ENCODE measurements around the gene WDR76.

WDR76 gene

GRCh38 chr15:43879386-43880355, 52.9 kb downstream of the WDR76 start:
- no peak for DNase-seq

- no peak for DNase-seq
Measured at GRCh38 chr15:43880406-43881194, 53.8 kb downstream of the WDR76 start.

- no peak for DNase-seq
Measured at GRCh38 chr15:43881245-43881644, 54.4 kb downstream of the WDR76 start.

- DNase-seq, result no peak
Measured at GRCh38 chr15:43881944-43882343, 55.1 kb downstream of the WDR76 start.

- DNase-seq, result no peak
Measured at GRCh38 chr15:43883571-43883970, 56.8 kb downstream of the WDR76 start.

GRCh38 chr15:43886558-43886957, 59.8 kb downstream of the WDR76 start:
- no peak for DNase-seq

GRCh38 chr15:43887901-43888300, 61.1 kb downstream of the WDR76 start:
- no peak for DNase-seq

GRCh38 chr15:43889042-43889441, 62.2 kb downstream of the WDR76 start:
- DNase-seq, result no peak

GRCh38 chr15:43893956-43894355, 67.2 kb downstream of the WDR76 start:
- no peak for DNase-seq

GRCh38 chr15:43895586-43895985, 68.8 kb downstream of the WDR76 start:
- DNase-seq, result no peak

GRCh38 chr15:43896543-43896942, 69.7 kb downstream of the WDR76 start:
- DNase-seq, result no peak

GRCh38 chr15:43898891-43899290, 72.1 kb downstream of the WDR76 start:
- DNase-seq, result no peak

- DNase-seq, result no peak
Measured at GRCh38 chr15:43899928-43900327, 73.1 kb downstream of the WDR76 start.

- no peak for DNase-seq
Measured at GRCh38 chr15:43900996-43901395, 74.2 kb downstream of the WDR76 start.

- no peak for DNase-seq
Measured at GRCh38 chr15:43901495-43901894, 74.7 kb downstream of the WDR76 start.

- peak; percentile 63 for DNase-seq
Measured at GRCh38 chr15:43903864-43904290, 77.1 kb downstream of the WDR76 start.

GRCh38 chr15:43905755-43906154, 79.0 kb downstream of the WDR76 start:
- no peak for DNase-seq

GRCh38 chr15:43908516-43909050, 81.8 kb downstream of the WDR76 start:
- no peak for DNase-seq

GRCh38 chr15:43911235-43911781, 84.5 kb downstream of the WDR76 start:
- no peak for DNase-seq

- DNase-seq, result no peak
Measured at GRCh38 chr15:43912208-43912607, 85.4 kb downstream of the WDR76 start.

- no peak for DNase-seq
Measured at GRCh38 chr15:43913026-43913780, 86.4 kb downstream of the WDR76 start.

- DNase-seq, result no peak
Measured at GRCh38 chr15:43913941-43914340, 87.1 kb downstream of the WDR76 start.

Data from NCI-H1048 (cell line).